ENCODE results near the gene TESPA1. TPM values are rescaled to one million over a fixed set of nuclear protein-coding genes. Genes with fewer than 3 reads are reported as not detected.

TESPA1 gene
- total and polyA plus RNA-seq, 2 of the 8 experiments (the other 6 are each of a cell fraction or from before 2014, with no cell fraction given), result not detected

GRCh38 chr12:54981796-54982195, 2.8 kb downstream of the TESPA1 start (continued):
- TF ChIP-seq, protein P1, sequence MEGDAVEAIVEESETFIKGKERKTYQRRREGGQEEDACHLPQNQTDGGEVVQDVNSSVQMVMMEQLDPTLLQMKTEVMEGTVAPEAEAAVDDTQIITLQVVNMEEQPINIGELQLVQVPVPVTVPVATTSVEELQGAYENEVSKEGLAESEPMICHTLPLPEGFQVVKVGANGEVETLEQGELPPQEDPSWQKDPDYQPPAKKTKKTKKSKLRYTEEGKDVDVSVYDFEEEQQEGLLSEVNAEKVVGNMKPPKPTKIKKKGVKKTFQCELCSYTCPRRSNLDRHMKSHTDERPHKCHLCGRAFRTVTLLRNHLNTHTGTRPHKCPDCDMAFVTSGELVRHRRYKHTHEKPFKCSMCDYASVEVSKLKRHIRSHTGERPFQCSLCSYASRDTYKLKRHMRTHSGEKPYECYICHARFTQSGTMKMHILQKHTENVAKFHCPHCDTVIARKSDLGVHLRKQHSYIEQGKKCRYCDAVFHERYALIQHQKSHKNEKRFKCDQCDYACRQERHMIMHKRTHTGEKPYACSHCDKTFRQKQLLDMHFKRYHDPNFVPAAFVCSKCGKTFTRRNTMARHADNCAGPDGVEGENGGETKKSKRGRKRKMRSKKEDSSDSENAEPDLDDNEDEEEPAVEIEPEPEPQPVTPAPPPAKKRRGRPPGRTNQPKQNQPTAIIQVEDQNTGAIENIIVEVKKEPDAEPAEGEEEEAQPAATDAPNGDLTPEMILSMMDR (IDR thresholded peaks at IDR 0.05; ENCODE audit: control extremely low read depth in 1 of 3, insufficient read depth in 1 of 3, low read depth in 1 of 3, low read length in 3 of 3), result no peak
